COR-L47 (cell line): Measurements from ENCODE around the gene GOLGA8A.
"Not testable (repeated sequence)": the region's sequence is repeated elsewhere in the genome, so short reads cannot be mapped to it uniquely, and the experiment has no call there.

Experiments
- DNase-seq: peaks from one replicate; lab custom pipeline; 2025; lab: John Stamatoyannopoulos, UW

Gene GOLGA8A

GRCh38 chr15:34408973-34409372 is 28.6 kb downstream of the GOLGA8A start:
- not testable (repeated sequence) for DNase-seq

GRCh38 chr15:34403899-34404298 is 33.7 kb downstream of the GOLGA8A start:
- DNase-seq, result not testable (repeated sequence)

- not testable (repeated sequence) for DNase-seq
Observed at GRCh38 chr15:34403160-34403598, 34.4 kb downstream of the GOLGA8A start.

- DNase-seq, result not testable (repeated sequence)
Observed at GRCh38 chr15:34397637-34398259, 39.9 kb downstream of the GOLGA8A start.

GRCh38 chr15:34392981-34393380 is 44.6 kb downstream of the GOLGA8A start:
- not testable (repeated sequence) for DNase-seq

- DNase-seq, result not testable (repeated sequence)
Observed at GRCh38 chr15:34389594-34390086, 48.0 kb downstream of the GOLGA8A start.
